ENCODE measurements around the gene ULBP1.
"Not testable (repeated sequence)": the region's sequence is repeated elsewhere in the genome, so short reads cannot be mapped to it uniquely, and the experiment has no call there.

ULBP1 gene

DNA sequence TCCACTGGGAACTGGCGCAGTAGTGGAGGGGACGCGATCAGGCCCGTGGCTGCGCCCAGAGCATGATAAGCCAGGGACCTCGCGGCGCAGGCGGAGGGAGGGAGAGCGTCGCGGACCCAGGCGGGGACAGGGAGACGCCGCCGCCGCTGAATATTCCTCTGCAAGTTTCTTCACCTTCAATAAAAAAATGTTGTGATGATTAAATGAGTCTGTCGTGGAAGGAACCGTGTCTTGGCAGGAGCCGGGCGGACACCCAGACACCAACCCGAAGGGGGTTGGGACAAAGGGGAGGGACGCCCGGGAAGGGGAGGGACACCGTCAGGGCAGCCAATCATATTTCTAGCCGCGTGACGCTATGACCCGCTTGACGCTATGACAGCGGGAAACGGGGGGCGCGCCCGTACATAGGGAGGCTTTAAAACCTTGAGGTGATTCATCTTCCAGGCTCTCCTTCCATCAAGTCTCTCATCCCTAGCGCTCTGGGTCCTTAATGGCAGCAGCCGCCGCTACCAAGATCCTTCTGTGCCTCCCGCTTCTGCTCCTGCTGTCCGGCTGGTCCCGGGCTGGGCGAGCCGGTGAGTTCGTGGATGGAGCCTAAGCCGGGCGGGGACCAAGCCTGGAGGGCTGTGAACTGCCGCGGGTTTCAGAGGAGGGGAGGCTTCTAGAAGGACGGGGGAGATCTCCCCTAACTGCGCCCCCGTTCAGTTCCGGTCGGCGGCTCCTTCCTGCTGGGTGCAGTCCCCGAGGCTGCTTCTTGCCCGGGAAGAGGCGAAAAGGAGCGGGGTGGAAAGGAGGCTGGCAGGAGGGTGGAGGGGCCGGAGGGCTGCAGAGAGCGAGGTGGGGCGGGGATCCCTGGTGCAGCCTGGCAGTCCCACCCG lies 21.9 kb upstream of the ULBP1 start, which contains the start of gene ULBP2:
ULBP2 (plus strand) TSS at position 432 of the 878 bp plus-strand sequence; CDS start at position 491, 59 bp downstream.
- FAIRE-seq (no peak), DNase-seq (ENCODE audit: insufficient read length, low spot score) (no peak)

DNA sequence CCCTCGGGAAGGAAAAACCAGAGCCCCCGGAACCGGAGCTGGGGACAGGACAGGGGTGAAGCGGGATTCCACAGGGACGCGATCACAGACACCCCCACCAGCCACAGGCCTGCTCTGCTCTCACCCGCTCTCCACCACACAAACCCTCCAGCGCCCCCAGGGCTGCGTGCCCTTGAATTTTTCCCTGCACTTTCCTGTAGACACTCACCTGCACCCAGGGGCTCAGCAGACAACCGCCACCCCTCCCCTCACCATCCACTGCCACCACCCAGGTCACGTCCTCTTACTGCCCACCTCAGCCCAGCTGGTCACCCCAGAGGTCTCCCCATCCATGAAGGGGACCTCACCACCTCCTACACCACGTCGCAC lies 21.3 kb upstream of the ULBP1 start:
- FAIRE-seq (no peak), DNase-seq (ENCODE audit: insufficient read length, low spot score) (no peak)
- TF ChIP-seq PAX5 (IDR thresholded peaks at IDR 0.05; ENCODE audit: insufficient read depth, low read length, severe bottlenecking) (no peak), POLR2AphosphoS5 (IDR thresholded peaks at IDR 0.05; ENCODE audit: low read depth, low read length) (no peak)

More for the DNA sequence above, 21.9 kb upstream of the ULBP1 start, which contains the start of gene ULBP2:
- no peak for TF ChIP-seq POLR2AphosphoS5 (IDR thresholded peaks at IDR 0.05; ENCODE audit: low read depth, low read length)
- TF ChIP-seq POU2F2 (IDR thresholded peaks at IDR 0.05; ENCODE audit: low read depth, low read length), result no peak
- TF ChIP-seq PAX5 (IDR thresholded peaks at IDR 0.05; ENCODE audit: insufficient read depth, low read length, severe bottlenecking), result no peak
- TF ChIP-seq POLR2A (IDR thresholded peaks at IDR 0.05; ENCODE audit: low read depth, low read length), result no peak
- TF ChIP-seq SPI1 (IDR thresholded peaks at IDR 0.05; ENCODE audit: low read depth, low read length), result no peak
- no peak for TF ChIP-seq TAF1 (IDR thresholded peaks at IDR 0.05; ENCODE audit: low read depth, low read length)

DNA sequence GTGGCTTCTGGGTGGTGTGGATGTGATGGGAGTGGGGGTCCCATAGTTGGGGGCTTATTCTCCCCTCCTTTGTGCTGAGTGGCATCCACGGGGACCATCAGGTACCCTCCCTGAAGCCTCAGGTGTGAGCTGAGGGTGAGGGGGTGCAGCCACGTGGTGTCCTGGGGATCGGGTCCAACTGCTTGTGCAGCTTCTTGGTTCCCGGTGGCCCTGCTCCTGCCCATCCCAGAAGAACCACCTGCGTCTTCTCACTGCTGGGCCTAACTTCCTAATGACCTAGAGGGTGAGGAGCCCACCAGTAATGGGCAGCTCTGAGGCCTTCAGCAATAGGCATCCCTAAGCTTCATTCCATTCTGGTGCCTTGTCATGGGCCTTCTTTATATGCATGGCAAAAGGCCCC lies 20.4 kb upstream of the ULBP1 start:
- not testable (repeated sequence) for DNase-seq (ENCODE audit: insufficient read length, low spot score); FAIRE-seq

DNA sequence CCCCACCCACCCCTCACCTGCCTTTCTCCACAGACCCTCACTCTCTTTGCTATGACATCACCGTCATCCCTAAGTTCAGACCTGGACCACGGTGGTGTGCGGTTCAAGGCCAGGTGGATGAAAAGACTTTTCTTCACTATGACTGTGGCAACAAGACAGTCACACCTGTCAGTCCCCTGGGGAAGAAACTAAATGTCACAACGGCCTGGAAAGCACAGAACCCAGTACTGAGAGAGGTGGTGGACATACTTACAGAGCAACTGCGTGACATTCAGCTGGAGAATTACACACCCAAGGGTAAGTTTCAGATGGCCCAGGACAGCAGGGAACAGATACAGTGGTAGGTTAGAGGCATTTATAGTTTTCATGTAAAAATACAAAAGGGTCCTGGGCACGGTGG lies 18.5 kb upstream of the ULBP1 start:
- DNase-seq (ENCODE audit: insufficient read length, low spot score); FAIRE-seq: not testable (repeated sequence)

DNA sequence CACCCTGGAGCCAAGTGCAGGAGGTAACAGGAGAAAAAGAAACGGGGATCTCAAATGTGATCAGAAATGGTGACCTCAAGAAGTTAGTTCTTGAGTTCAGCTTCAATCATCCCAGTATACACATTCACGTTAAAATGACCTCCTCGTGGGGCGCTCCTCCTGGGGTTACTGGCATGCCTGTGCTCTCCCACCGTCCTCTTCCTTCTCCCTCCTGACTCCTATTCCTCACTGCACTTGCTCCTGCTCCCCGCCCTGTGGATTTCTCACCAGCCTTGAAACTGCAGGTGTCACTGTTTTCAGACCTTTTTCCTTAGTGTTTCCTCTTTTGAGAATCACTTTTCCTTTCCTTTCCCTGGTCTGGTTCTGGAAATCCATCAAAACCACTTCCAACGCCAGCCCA lies 17.1 kb upstream of the ULBP1 start:
- not testable (repeated sequence) for FAIRE-seq; DNase-seq (ENCODE audit: insufficient read length, low spot score)

DNA sequence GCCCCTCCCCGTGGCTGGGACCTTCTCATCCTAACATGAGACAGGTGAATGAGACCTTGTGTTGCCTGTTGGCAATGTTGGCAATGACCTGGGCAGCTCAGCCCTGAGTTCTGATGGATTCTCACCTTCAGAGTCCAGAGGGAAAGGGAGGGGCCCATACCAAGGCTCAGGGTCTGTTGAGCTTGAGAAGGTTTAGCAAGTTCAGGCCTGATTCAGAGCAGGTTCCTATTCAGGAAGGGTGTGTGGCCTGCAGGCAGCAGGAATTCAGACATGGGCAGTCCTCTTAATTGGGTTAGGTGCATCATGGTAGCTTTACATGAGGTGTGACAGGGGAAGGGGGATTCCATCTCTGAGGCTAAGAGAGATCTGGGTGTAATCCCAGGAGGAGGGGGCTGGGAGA lies 16.2 kb upstream of the ULBP1 start:
- not testable (repeated sequence) for FAIRE-seq; DNase-seq (ENCODE audit: insufficient read length, low spot score)

DNA sequence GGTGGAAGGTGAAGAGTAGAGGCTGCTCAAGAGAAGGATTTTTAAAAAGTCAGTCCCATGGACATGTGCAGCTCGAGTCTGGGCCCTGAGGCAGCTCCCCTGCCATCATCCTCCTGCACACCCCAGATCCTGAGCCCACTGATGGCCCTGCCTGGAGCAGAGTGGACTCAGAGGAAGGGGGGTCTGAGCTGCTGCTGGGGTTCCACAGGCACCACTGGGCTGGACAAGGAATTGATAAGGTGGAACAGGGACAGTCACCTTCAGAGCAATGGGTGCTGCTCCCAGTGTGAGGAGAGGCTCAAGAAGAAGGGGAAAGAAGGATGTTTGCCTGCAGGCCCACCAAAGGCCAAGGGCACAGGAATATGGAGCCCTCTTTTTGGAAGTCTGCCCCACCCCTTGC lies 15.7 kb upstream of the ULBP1 start:
- FAIRE-seq (no peak), DNase-seq (ENCODE audit: insufficient read length, low spot score) (no peak)
- no peak for TF ChIP-seq SPI1 (IDR thresholded peaks at IDR 0.05; ENCODE audit: low read depth, low read length)
- no peak for TF ChIP-seq TAF1 (IDR thresholded peaks at IDR 0.05; ENCODE audit: low read depth, low read length)

DNA sequence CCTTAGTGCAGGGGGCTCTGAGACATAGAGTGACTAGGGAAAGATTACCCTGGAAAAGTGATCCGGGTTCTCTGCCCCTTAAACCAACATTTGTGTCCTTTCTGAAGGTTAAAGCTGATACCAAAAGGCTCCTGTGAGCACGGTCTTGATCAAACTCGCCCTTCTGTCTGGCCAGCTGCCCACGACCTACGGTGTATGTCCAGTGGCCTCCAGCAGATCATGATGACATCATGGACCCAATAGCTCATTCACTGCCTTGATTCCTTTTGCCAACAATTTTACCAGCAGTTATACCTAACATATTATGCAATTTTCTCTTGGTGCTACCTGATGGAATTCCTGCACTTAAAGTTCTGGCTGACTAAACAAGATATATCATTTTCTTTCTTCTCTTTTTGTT lies 15.1 kb upstream of the ULBP1 start:
- FAIRE-seq, result no peak
- no peak for DNase-seq (ENCODE audit: insufficient read length, low spot score)
- TF ChIP-seq SPI1 (IDR thresholded peaks at IDR 0.05; ENCODE audit: low read depth, low read length), result no peak
- TF ChIP-seq POU2F2 (IDR thresholded peaks at IDR 0.05; ENCODE audit: low read depth, low read length), result no peak
- no peak for TF ChIP-seq TAF1 (IDR thresholded peaks at IDR 0.05; ENCODE audit: low read depth, low read length)
- no peak for TF ChIP-seq PAX5 (IDR thresholded peaks at IDR 0.05; ENCODE audit: insufficient read depth, low read length, severe bottlenecking)
- no peak for TF ChIP-seq POLR2AphosphoS5 (IDR thresholded peaks at IDR 0.05; ENCODE audit: low read depth, low read length)
- TF ChIP-seq POLR2A (IDR thresholded peaks at IDR 0.05; ENCODE audit: low read depth, low read length), result no peak

DNA sequence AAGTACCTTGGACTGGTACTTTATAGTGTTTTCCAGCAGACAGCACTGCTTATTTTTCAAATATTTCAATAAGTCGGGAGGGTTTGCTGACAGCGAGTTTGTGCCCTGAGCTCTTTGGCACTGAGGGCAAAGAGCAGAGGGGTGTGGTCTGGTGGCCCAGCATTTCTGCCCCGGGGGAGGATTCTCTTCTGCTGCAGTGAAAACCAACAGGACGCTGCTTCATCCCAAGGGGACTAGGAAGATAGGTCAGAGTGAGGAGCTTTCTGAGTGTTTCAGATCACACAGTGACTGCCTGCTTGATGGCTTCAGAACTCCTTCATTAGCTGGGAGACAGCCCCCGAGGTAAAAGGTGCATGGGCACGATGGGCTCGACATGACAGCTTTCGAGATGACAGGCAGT lies 13.3 kb upstream of the ULBP1 start:
- TF ChIP-seq SPI1 (IDR thresholded peaks at IDR 0.05; ENCODE audit: low read depth, low read length) (no peak), TAF1 (IDR thresholded peaks at IDR 0.05; ENCODE audit: low read depth, low read length) (no peak), PAX5 (IDR thresholded peaks at IDR 0.05; ENCODE audit: insufficient read depth, low read length, severe bottlenecking) (no peak), POLR2AphosphoS5 (IDR thresholded peaks at IDR 0.05; ENCODE audit: low read depth, low read length) (no peak), POLR2A (IDR thresholded peaks at IDR 0.05; ENCODE audit: low read depth, low read length) (no peak), POU2F2 (IDR thresholded peaks at IDR 0.05; ENCODE audit: low read depth, low read length) (no peak)
- DNase-seq (ENCODE audit: insufficient read length, low spot score) (no peak), FAIRE-seq (no peak)

DNA sequence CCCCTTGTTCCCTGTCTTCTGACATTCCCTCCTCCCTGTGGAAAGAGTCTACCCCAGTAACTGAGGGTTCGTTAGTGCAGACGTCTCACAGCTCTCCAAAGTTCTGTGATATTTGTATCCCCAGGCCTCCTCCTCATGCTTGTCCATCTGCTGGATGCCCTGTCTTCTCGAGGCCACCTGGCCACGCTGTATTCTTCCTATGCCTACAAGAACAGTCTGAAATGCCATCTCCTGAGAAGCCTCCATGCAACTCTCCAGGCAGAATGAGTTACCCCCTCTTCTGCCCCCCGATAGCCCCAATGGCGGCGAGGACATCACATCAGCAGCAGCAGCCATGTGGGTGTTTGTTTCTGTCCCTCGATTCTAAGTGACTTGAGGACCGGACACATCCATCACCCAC lies 12.6 kb upstream of the ULBP1 start:
- TF ChIP-seq TAF1 (IDR thresholded peaks at IDR 0.05; ENCODE audit: low read depth, low read length) (no peak), SPI1 (IDR thresholded peaks at IDR 0.05; ENCODE audit: low read depth, low read length) (no peak), PAX5 (IDR thresholded peaks at IDR 0.05; ENCODE audit: insufficient read depth, low read length, severe bottlenecking) (no peak), POLR2AphosphoS5 (IDR thresholded peaks at IDR 0.05; ENCODE audit: low read depth, low read length) (no peak), POU2F2 (IDR thresholded peaks at IDR 0.05; ENCODE audit: low read depth, low read length) (no peak), POLR2A (IDR thresholded peaks at IDR 0.05; ENCODE audit: low read depth, low read length) (no peak)
- DNase-seq (ENCODE audit: insufficient read length, low spot score) (no peak), FAIRE-seq (no peak)

DNA sequence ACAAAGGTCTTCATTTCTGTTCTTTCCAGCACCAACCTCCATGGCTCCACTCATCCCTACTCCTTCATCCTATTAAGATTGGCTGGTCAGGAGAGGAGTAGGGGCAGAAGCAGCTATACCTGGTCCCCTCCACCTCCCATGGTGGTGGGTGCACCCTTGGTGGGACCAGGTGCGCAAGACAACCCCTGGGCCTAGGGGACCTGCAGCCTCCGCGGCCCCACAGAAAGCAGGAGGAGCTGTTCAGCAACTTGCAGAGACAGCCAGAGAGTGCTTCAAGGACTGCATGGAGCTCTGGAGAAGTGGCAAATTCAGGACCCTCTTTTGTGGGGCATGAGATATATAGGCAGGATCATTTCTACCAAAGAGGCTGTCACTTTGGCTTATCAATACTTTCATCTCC lies 12.1 kb upstream of the ULBP1 start:
- no peak for DNase-seq (ENCODE audit: insufficient read length, low spot score)
- no peak for TF ChIP-seq POLR2A (IDR thresholded peaks at IDR 0.05; ENCODE audit: low read depth, low read length)
- no peak for TF ChIP-seq PAX5 (IDR thresholded peaks at IDR 0.05; ENCODE audit: insufficient read depth, low read length, severe bottlenecking)
- no peak for TF ChIP-seq TAF1 (IDR thresholded peaks at IDR 0.05; ENCODE audit: low read depth, low read length)
- no peak for FAIRE-seq

DNA sequence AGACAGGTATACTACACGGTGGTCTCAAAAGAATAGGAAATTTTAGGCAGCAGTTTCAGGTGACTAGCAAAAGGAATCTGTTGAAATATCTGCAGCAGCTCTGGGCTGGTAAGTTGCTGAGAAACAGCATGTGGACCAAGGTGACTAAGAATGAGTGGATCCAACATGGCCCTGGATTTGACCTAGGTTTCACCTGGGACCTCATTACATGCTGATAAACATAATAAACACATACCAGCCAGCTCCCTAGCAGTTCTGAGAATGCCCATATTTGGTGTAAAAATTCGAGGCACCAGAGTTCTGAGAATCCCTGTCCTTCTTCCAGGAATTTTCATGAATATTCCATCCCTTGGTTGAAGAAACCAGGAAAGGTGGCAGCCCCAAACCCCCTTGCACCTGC lies 10.4 kb upstream of the ULBP1 start:
- DNase-seq (ENCODE audit: insufficient read length, low spot score); FAIRE-seq: not testable (repeated sequence)

DNA sequence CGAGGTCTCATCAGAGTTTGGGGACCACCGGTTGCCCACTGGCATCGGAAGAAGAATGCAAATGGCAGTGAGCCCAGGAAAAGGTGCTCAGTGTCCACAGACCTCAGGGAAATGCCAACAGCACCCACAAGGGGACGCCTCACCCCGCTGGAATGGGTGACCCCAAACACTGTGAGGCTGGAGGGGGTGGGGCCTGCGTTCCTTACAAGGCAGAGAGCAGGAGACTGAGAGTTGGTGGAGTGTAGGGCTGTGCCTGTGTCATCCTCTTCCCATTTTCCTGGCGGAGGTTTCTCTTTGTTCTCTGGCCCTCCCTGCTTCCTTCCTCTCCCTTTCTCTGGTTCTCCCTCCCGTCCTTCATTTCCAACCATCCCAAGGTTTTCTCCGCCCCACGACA lies 9.8 kb upstream of the ULBP1 start:
- not testable (repeated sequence) for FAIRE-seq; DNase-seq (ENCODE audit: insufficient read length, low spot score)

DNA sequence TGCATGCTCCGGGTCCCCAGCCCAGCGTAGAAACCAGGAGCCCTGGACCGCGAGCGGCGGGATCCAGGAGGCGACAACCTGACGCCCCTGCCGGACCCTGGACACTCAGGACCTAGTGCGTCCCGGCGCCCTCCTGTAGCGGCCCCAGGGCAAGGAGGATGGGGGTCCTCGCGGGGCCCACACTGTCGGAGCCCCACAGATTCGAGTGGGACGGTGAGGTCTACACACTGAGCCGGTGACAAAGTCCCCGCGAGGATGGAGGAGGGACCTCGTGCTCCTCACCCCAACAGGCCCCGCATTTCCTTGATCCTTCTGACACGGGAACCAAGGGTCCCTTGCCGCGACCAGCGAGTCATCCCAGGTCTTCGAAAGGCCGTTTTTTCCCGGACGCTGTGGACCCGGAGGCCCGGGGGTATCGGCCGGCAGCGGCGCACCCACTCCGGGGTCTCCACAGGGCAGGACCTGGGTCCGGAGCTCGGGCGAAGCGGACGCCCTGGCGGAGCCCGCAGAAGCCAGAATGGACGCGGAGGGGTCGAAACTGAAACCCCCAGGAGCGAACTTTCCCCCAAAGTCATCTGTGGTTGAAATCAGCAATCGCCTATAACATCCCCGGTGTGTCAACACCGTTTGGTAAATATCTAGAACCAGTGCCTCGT lies 9.3 kb upstream of the ULBP1 start:
- FAIRE-seq, result not testable (repeated sequence)

DNA sequence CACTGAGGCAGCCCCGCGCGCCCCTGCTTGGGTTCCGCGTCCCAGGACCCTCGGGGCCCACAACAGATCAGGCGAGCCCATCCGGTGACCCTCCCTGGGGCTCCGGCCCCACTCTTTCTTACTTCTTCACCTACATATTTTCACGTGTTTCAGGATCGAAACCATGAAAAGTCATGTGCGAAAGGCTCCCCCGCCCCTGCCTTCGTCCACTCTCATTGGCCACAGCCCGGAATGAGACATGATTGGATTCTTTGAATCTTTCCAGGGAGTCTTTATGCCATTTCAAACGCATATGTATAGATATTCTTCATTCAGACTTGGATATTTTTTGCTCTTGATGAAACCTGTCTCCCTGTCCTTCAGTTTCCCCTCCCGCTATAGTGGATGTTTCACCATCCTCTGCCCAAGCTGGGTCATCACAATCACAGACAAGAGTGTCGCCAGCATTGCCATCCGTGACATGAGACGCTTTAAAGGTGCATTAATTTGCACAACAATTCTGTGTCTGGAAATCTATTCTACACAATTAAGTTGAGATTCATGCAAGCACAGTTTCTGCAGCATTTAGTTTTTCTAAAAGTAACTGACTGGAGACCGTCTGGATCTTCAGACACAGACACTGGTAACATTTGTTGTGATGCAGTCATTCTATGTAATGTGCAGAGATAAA lies 8.6 kb upstream of the ULBP1 start:
- FAIRE-seq; DNase-seq (ENCODE audit: insufficient read length, low spot score): not testable (repeated sequence)

More for the DNA sequence above, 9.3 kb upstream of the ULBP1 start:
- DNase-seq (ENCODE audit: insufficient read length, low spot score), result not testable (repeated sequence)

Measured in GM12891 (cell line).